ENCODE measurements around the gene SDK1. TPM values are rescaled to one million over a fixed set of nuclear protein-coding genes. Genes with fewer than 3 reads are reported as not detected.
A peak's percentile ranks its signal among the peaks of the same experiment; 100 is the strongest.
"Not testable (repeated sequence)": the region's sequence is repeated elsewhere in the genome, so short reads cannot be mapped to it uniquely, and the experiment has no call there.

The SDK1 gene
- total RNA-seq, 1 donor from 2014 or later = 4.3 TPM

GRCh38 chr7:4261601-4261960 lies 960.5 kb downstream of the SDK1 start:
- H3K4me1 Mint-ChIP-seq (ENCODE audit: unreplicated experiment) = no peaks in the 10 kb centered on the region
- peaks cover 13% of the 10 kb centered on the region for H3K36me3 Mint-ChIP-seq (ENCODE audit: low read depth, unreplicated experiment)
- no peak overlapping the region for H3K27ac Mint-ChIP-seq (ENCODE audit: unreplicated experiment)
- H3K9me3 Mint-ChIP-seq (ENCODE audit: unreplicated experiment) = peaks cover 18% of the 10 kb centered on the region
- no peak overlapping the region for H3K4me3 Mint-ChIP-seq (ENCODE audit: unreplicated experiment)
- no peak for DNase-seq (ENCODE audit: low spot score)
- peaks cover 3% of the 10 kb centered on the region for H3K27me3 Mint-ChIP-seq (ENCODE audit: unreplicated experiment)
- TF ChIP-seq, protein P1, sequence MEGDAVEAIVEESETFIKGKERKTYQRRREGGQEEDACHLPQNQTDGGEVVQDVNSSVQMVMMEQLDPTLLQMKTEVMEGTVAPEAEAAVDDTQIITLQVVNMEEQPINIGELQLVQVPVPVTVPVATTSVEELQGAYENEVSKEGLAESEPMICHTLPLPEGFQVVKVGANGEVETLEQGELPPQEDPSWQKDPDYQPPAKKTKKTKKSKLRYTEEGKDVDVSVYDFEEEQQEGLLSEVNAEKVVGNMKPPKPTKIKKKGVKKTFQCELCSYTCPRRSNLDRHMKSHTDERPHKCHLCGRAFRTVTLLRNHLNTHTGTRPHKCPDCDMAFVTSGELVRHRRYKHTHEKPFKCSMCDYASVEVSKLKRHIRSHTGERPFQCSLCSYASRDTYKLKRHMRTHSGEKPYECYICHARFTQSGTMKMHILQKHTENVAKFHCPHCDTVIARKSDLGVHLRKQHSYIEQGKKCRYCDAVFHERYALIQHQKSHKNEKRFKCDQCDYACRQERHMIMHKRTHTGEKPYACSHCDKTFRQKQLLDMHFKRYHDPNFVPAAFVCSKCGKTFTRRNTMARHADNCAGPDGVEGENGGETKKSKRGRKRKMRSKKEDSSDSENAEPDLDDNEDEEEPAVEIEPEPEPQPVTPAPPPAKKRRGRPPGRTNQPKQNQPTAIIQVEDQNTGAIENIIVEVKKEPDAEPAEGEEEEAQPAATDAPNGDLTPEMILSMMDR (IDR thresholded peaks at IDR 0.05; ENCODE audit: unreplicated experiment) = no peak

DNA sequence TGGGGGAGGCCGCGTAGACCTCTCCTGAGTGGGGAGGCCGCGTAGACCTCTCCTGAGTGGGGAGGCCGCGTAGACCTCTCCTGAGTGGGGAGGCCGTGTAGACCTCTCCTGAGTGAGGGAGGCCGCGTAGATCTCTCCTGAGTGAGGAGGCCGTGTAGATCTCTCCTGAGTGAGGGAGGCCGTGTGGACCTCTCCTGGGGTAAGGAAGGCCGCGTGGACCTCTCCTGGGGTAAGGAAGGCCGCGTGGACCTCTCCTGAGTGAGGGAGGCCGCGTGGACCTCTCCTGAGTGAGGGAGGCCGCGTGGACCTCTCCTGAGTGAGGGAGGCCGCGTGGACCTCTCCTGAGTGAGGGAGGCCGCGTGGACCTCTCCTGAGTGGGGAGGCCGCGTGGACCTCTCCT lies 963.2 kb downstream of the SDK1 start:
- H3K36me3 Mint-ChIP-seq (ENCODE audit: low read depth, unreplicated experiment); H3K27me3 Mint-ChIP-seq (ENCODE audit: unreplicated experiment); H3K4me3 Mint-ChIP-seq (ENCODE audit: unreplicated experiment); DNase-seq (ENCODE audit: low spot score); H3K4me1 Mint-ChIP-seq (ENCODE audit: unreplicated experiment); H3K27ac Mint-ChIP-seq (ENCODE audit: unreplicated experiment): not testable (repeated sequence)
- H3K9me3 Mint-ChIP-seq (ENCODE audit: unreplicated experiment) = peaks cover 18% of the 10 kb centered on the region

- no peak overlapping the region for H3K27ac Mint-ChIP-seq (ENCODE audit: unreplicated experiment)
- H3K36me3 Mint-ChIP-seq (ENCODE audit: low read depth, unreplicated experiment) = peaks cover 8% of the 10 kb centered on the region
- peaks cover 4% of the 10 kb centered on the region for H3K27me3 Mint-ChIP-seq (ENCODE audit: unreplicated experiment)
- H3K4me3 Mint-ChIP-seq (ENCODE audit: unreplicated experiment) = no peak overlapping the region
- DNase-seq (ENCODE audit: low spot score) = no peak
- TF ChIP-seq, protein P1 (IDR thresholded peaks at IDR 0.05; ENCODE audit: unreplicated experiment) = no peak
- H3K9me3 Mint-ChIP-seq (ENCODE audit: unreplicated experiment) = peaks cover 13% of the 10 kb centered on the region
- H3K4me1 Mint-ChIP-seq (ENCODE audit: unreplicated experiment) = no peaks in the 10 kb centered on the region
These were observed 964.0 kb downstream of the SDK1 start for GRCh38 chr7:4265066-4265465.

DNA sequence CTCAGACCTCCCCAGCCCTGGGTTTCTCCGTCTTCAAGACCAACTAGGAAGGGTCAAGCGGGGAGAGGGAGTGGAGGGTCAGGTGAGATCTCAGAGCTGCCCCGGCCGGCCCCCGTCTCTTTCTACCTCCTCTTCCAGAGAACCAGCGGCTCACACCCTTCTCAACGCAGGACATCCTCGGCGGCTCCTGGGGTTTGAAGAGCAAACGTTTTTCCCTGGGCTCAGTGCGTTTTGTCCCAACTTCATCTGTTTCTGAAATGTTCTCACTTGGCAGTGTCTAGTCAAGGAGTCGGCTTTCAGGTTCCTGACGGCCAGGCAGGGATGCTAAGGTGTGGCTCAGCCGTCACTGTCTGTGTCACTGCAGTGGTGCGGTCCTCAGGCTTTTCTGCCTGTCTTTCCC lies 964.6 kb downstream of the SDK1 start:
- Mint-ChIP-seq H3K4me1 (ENCODE audit: unreplicated experiment) (no peaks in the 10 kb centered on the region), H3K9me3 (ENCODE audit: unreplicated experiment) (peaks cover 13% of the 10 kb centered on the region), H3K27ac (ENCODE audit: unreplicated experiment) (peak overlapping the region; percentile 36), H3K4me3 (ENCODE audit: unreplicated experiment) (no peak overlapping the region), H3K27me3 (ENCODE audit: unreplicated experiment) (peaks cover 7% of the 10 kb centered on the region), H3K36me3 (ENCODE audit: low read depth, unreplicated experiment) (peaks cover 8% of the 10 kb centered on the region)
- TF ChIP-seq, protein P1 (IDR thresholded peaks at IDR 0.05; ENCODE audit: unreplicated experiment) = no peak
- no peak for DNase-seq (ENCODE audit: low spot score)

DNA sequence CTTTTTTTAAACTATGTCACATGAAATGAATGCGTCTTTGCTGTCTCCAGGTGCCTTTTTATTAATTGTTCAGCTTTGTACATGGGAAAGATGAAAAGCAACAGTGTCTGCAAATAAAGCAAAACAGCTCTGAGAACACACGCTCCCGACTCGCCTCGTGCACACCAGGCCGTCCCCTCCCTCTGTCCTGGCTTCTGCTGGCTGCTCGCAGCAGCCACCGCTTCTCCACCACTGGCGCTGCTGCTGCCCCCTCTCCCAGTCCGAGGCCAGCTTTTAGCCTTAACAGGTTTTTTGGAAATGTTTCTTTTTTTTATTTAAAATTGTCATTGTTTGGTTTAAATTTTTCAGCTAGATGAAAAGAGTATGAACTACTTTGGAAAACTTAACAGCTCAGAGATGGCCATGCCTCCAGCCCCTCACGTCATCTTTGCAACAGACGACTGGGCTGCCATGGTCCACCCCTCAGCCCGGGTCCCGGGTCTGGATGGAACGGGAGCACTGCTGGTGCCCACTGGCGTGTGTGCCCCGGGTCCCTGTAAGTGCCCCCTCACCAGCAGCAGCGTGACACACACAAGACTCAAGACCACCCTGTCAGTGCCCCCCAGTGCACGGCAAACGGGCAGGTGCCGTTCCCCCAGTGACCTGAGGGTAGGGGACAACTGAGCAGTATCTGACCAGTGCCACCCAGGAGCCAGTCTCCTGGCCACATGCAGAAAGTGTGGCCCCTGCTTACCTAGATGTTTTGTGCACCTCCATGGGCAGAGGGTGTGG lies 965.4 kb downstream of the SDK1 start:
- Mint-ChIP-seq H3K4me3 (ENCODE audit: unreplicated experiment) (no peak overlapping the region), H3K36me3 (ENCODE audit: low read depth, unreplicated experiment) (peaks cover 8% of the 10 kb centered on the region), H3K9me3 (ENCODE audit: unreplicated experiment) (peaks cover 13% of the 10 kb centered on the region), H3K4me1 (ENCODE audit: unreplicated experiment) (no peaks in the 10 kb centered on the region), H3K27me3 (ENCODE audit: unreplicated experiment) (peaks cover 7% of the 10 kb centered on the region), H3K27ac (ENCODE audit: unreplicated experiment) (no peak overlapping the region)
- DNase-seq (ENCODE audit: low spot score) = no peak
- TF ChIP-seq, protein P1 (IDR thresholded peaks at IDR 0.05; ENCODE audit: unreplicated experiment) = no peak

Data from endothelial cell (in vitro differentiated cells).